ENCODE results near the gene PPP6R2.

The PPP6R2 gene

DNA sequence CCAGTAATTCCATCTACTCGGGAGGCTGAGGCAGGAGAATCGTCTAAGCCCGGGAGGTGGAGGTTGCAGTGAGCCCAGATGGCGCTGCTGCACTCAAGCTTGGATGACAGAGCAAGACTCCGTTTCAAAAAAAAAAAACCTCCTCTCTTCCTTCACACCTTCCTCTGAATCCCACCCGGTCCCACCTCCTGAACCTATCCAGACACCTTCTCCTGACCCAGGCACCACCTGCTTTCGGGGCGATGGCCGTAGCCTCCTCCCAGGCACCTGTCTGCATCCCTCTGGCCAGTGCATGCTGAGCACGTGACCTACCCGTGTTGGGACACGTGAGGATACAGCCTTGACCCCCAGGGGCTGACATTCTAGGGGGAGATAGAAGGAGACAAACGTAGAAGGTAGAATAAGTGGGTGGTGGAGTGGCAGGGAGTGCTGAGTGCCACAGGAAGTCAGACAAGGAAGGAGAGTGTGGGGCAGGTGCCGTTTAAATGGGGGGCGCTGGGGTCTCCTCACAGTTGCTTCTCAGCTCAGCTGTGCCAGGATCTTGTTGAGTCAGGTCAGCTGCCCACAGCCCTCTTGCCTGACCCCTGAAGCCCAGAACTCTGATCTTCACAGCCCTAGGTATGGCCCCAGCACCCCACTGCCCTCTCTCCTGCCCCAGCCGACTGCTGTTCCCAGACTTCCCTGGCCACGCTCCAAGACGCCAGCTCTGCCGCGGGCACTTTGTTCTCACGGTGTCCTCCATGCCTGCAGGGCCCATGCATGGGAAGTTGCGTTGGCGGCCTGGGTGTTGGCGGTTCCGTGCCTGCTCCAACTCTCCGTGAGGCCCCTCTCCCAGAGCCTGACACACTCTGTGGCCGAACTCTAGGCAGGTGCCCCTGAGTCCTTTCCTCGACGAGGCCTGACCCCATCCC is 142.3 kb downstream of the PPP6R2 start:
- DNase-seq = no peak
- no peak for ATAC-seq

GRCh38 chr22:50486561-50487289 is 143.6 kb downstream of the PPP6R2 start, which contains the start of gene MIOX:
Gene MIOX (plus strand): TSS chr22:50486859. CDS start chr22:50486898, 39 bp downstream.
- DNase-seq (no peak), ATAC-seq (no peak)

- DNase-seq = no peak
- no peak for ATAC-seq
Observed at GRCh38 chr22:50487290-50488005, 144.3 kb downstream of the PPP6R2 start.

DNA sequence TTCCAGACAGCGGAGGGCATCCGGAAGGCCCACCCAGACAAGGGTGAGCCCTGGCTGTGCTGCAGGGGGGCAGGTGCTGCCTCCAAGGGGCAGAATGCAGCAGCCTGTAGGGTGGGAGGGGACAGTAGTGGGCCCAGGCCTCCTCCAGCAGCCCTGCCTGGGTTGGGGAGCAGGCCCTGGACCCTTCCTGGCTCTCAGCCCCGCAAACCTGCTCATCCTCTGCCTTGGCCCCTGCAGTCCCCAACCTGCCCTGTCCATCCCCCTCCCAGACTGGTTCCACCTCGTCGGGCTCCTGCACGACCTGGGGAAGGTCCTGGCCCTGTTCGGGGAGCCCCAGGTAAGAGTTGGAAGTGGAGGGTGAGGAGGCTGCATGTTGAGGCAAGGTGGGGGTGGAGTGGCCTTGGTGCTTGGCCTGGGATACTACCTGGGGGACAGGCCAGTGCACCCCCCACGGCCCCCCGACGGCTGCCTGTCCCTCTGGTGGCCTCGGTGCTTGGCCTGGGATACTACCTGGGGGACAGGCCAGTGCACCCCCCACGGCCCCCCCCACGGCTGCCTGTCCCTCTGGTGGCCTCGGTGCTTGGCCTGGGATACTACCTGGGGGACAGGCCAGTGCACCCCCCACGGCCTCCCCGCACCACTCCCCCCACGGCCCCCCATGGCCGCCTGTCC is 145.0 kb downstream of the PPP6R2 start:
- ATAC-seq (no peak), DNase-seq (no peak)

- ATAC-seq (no peak), DNase-seq (no peak)
Observed at GRCh38 chr22:50488886-50489285, 145.8 kb downstream of the PPP6R2 start.

DNA sequence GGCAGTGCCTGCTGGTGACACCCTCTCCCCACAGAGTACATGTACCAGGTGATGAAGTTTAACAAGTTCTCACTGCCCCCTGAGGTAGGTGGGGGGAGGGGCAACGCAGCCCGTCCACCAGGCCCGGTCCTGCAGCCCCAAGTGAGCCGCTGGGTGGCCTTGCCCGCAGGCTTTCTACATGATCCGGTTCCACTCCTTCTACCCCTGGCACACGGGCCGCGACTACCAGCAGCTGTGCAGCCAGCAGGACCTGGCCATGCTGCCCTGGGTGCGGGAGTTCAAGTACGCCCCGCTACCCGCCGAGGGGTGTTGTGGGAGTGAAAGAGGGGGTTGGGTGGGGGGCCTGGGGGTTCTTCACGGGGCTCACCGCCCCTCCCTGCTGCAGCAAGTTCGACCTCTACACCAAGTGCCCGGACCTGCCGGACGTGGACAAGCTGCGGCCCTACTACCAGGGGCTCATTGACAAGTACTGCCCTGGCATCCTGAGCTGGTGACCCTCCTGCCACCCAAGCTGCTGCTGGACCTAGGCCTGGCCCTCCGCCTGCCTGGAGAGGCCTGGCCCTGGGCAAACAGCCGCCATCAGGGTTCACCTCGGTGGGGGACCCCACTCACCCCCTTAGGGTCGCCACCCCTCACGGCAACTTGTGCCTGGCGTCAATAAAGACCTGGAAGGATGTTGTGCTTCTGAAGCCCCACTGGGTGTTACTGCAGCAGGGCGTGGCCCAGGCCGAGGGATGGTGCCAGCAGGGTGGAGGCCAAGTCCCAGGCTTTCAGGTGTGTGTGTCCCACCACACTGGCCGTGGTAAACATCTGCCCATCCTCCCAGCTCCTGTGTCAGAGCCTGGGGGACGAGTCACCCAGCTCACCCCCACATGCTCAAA is 146.5 kb downstream of the PPP6R2 start:
- DNase-seq = no peak
- ATAC-seq = no peak

GRCh38 chr22:50490531-50491308 is 147.6 kb downstream of the PPP6R2 start:
- DNase-seq = peak; percentile 26
- no peak for ATAC-seq

Data from stimulated activated naive CD8-positive, alpha-beta T cell treated with anti-CD3 and anti-CD28 coated beads, Interleukin-15, Interleukin-2, amounts not matched to agents 100 U/mL and 50 U/mL, for 24 hours (primary cell).